ENCODE data around the gene SEC14L2. TPM values are rescaled to one million over a fixed set of nuclear protein-coding genes. Genes with fewer than 3 reads are reported as not detected.

The SEC14L2 gene
- total RNA-seq, 1 experiment from 2014 or later: 33.5 TPM

DNA sequence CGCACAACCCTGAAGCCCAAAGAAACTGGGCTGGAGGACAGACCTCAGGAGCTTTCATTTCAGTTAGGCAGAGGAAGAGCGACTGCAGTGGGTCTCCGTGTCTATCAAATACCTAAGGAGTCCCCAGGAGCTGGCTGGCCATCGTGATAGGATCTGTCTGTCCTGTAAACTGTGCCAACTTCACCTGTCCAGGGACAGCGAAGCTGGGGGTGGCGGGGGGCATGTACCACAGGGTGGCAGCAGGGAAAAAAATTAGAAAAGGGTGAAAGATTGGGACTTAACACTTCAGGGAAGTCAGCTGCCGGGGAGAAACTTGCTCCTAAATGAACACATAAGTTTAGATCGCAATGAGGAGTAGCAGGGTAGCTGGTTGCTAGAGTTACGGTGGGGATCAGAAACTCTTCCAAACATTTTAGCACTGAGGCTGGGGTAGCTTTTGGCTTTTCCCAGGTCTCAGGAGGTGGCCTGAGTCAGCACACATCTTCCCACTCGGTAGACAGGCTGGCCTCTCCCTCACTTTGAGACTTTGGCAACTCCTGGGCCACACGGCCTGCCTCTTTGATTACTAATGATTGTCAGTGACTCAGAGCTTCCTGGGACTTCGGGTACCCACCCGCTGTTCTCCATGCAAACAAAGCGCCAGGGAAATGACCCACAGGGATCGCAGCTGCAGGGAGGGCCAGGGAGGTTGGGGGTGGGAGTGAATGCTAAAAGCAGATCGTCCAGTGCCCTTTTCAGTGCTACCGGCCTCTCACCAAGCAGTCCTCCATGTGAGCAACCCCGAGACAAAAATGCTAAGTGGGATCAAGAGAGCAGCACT, 25.9 kb downstream of the SEC14L2 start:
- Histone ChIP-seq H3K4me3 (replicated peaks in 1 of 2; ENCODE audit: low read depth in 1 of 2, low read length in 2 of 2) (peak overlapping the region; percentile 66 to 82), H3K9ac (ENCODE audit: low read length) (peak overlapping the region; percentile 96), H3K27me3 (ENCODE audit: insufficient read depth, low read length) (no peaks in the 10 kb centered on the region), H3K27ac (ENCODE audit: low read depth, low read length) (peak overlapping the region; percentile 98), H3K36me3 (ENCODE audit: control insufficient read depth in 1 of 2, insufficient read depth in 2 of 2, low read length in 2 of 2) (peaks cover 11 to 25% of the 10 kb centered on the region in 2 experiments; a peak in 2 of 4 replicates), H3K4me2 (ENCODE audit: low read length) (peak overlapping the region; percentile 93), H3K79me2 (ENCODE audit: insufficient read depth, low read length) (peaks cover 22% of the 10 kb centered on the region; the same call in 1 of the 2 replicates), H3K4me1 (ENCODE audit: control insufficient read depth in 1 of 2, insufficient read depth in 2 of 2, low read length in 2 of 2) (peaks cover 44 to 89% of the 10 kb centered on the region in 2 experiments), H3K9me3 (ENCODE audit: control insufficient read depth in 1 of 2, insufficient read depth in 1 of 2, low read depth in 1 of 2, low read length in 2 of 2) (no peaks in the 10 kb centered on the region), H2AFZ (ENCODE audit: low read depth, low read length, poor library complexity, severe bottlenecking) (no peak overlapping the region), H4K20me1 (ENCODE audit: insufficient read depth) (no peaks in the 10 kb centered on the region), H3K9me2 (ENCODE audit: insufficient read depth) (no peaks in the 10 kb centered on the region)
- no TSS peak for BruUV-seq (replicated peaks)
- ATAC-seq (peak; percentile 45), DNase-seq (ENCODE audit: low read depth, low spot score) (peak; percentile 89)
- ChIA-PET CTCF (interaction anchor here (0.8 to 2.7 kb wide), 8 partner anchors 11 to 135 kb away, joined by 3 to 12 read pairs (median 4); partner anchors contain the start of gene RNF215), RAD21 (ENCODE audit: low non-redundant PET in 1 of 2, low total read pairs in 2 of 2, uncharacterized antibody in 2 of 2, unreplicated experiment in 2 of 2) (no interaction called here), POLR2A (interaction anchor here (1.1 to 4.6 kb wide), 9 partner anchors 9 to 134 kb away, joined by 3 to 40 read pairs (median 10); partner anchors contain the start of genes RNF215 and SEC14L2)
- intact Hi-C loops (cut with micrococcal nuclease): loop anchor here (10.0 kb wide), 1 partner anchor 662 kb away; the partner anchor contains the start of gene SMTN
- TF ChIP-seq, protein P1, sequence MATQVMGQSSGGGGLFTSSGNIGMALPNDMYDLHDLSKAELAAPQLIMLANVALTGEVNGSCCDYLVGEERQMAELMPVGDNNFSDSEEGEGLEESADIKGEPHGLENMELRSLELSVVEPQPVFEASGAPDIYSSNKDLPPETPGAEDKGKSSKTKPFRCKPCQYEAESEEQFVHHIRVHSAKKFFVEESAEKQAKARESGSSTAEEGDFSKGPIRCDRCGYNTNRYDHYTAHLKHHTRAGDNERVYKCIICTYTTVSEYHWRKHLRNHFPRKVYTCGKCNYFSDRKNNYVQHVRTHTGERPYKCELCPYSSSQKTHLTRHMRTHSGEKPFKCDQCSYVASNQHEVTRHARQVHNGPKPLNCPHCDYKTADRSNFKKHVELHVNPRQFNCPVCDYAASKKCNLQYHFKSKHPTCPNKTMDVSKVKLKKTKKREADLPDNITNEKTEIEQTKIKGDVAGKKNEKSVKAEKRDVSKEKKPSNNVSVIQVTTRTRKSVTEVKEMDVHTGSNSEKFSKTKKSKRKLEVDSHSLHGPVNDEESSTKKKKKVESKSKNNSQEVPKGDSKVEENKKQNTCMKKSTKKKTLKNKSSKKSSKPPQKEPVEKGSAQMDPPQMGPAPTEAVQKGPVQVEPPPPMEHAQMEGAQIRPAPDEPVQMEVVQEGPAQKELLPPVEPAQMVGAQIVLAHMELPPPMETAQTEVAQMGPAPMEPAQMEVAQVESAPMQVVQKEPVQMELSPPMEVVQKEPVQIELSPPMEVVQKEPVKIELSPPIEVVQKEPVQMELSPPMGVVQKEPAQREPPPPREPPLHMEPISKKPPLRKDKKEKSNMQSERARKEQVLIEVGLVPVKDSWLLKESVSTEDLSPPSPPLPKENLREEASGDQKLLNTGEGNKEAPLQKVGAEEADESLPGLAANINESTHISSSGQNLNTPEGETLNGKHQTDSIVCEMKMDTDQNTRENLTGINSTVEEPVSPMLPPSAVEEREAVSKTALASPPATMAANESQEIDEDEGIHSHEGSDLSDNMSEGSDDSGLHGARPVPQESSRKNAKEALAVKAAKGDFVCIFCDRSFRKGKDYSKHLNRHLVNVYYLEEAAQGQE (IDR thresholded peaks at IDR 0.05; ENCODE audit: low read depth): no peak
- no peak for TF ChIP-seq ZNF274 (IDR thresholded peaks at IDR 0.05; ENCODE audit: low read depth, low read length)
- TF ChIP-seq, protein P2, sequence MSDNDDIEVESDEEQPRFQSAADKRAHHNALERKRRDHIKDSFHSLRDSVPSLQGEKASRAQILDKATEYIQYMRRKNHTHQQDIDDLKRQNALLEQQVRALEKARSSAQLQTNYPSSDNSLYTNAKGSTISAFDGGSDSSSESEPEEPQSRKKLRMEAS (IDR thresholded peaks at IDR 0.05): no peak
- TF ChIP-seq, protein P3, sequence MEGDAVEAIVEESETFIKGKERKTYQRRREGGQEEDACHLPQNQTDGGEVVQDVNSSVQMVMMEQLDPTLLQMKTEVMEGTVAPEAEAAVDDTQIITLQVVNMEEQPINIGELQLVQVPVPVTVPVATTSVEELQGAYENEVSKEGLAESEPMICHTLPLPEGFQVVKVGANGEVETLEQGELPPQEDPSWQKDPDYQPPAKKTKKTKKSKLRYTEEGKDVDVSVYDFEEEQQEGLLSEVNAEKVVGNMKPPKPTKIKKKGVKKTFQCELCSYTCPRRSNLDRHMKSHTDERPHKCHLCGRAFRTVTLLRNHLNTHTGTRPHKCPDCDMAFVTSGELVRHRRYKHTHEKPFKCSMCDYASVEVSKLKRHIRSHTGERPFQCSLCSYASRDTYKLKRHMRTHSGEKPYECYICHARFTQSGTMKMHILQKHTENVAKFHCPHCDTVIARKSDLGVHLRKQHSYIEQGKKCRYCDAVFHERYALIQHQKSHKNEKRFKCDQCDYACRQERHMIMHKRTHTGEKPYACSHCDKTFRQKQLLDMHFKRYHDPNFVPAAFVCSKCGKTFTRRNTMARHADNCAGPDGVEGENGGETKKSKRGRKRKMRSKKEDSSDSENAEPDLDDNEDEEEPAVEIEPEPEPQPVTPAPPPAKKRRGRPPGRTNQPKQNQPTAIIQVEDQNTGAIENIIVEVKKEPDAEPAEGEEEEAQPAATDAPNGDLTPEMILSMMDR (IDR thresholded peaks at IDR 0.05 in 2 of 3, conservative IDR thresholded peaks at IDR 0.05 in 1 of 3; ENCODE audit: borderline replicate concordance in 1 of 3, insufficient read depth in 1 of 3, low read depth in 2 of 3, low read length in 2 of 3): no peak
- no peak for TF ChIP-seq FOSL1 (IDR thresholded peaks at IDR 0.05; ENCODE audit: low read depth)
- TF ChIP-seq YY1 (IDR thresholded peaks at IDR 0.05; ENCODE audit: extremely low read depth, insufficient replicate concordance, low read depth, low read length): no peak
- TF ChIP-seq SP1 (IDR thresholded peaks at IDR 0.05; ENCODE audit: low read depth): no peak
- no peak for TF ChIP-seq SRF (IDR thresholded peaks at IDR 0.05; ENCODE audit: low read depth)
- no peak for TF ChIP-seq POLR2A (IDR thresholded peaks at IDR 0.05; ENCODE audit: borderline replicate concordance, extremely low read depth, insufficient read depth, insufficient read length)
- TF ChIP-seq CBX3 (IDR thresholded peaks at IDR 0.05; ENCODE audit: low read depth): no peak
- TF ChIP-seq EZH2phosphoT487 (IDR thresholded peaks at IDR 0.05; ENCODE audit: borderline replicate concordance): no peak
- peak; percentile 11; the same call in 1 of the 2 replicates for TF ChIP-seq POLR2AphosphoS5 (IDR thresholded peaks at IDR 0.05; ENCODE audit: low read depth, low read length)
- TF ChIP-seq SIN3A (IDR thresholded peaks at IDR 0.05; ENCODE audit: low read depth): no peak
- TF ChIP-seq TCF7L2 (IDR thresholded peaks at IDR 0.05; ENCODE audit: borderline replicate concordance, extremely low read depth, insufficient read depth, insufficient read length): peak; percentile 75

Measured in HCT116 (cell line).